SK-N-SH (cell line): ENCODE measurements around the gene EXOC6B. TPM values are rescaled to one million over a fixed set of nuclear protein-coding genes. Genes with fewer than 3 reads are reported as not detected.
A peak's percentile ranks its signal among the peaks of the same experiment; 100 is the strongest.

Experiments used
- CTCF ChIA-PET: fragments of 300-600, 350-600 bp; formaldehyde crosslinking; extraction: SDS; loops from one replicate; lab custom pipeline; 2021; lab: Yijun Ruan, JAX
- POLR2A ChIA-PET: fragments of 350-600 bp; sonication (Branson Sonifier 250); formaldehyde crosslinking; extraction: SDS; loops from one replicate; lab custom pipeline; 2020; ENCODE audit warnings: antibody characterized with exemption, inconsistent platforms; lab: Yijun Ruan, JAX
- DNase-seq: peaks from one replicate; pipeline ENCODE4 v3.0.0; 2012
- H2AFZ ChIP-seq: fragments of 200-600 bp; sonication (generic); 2 replicates; pipeline ENCODE4 v1.8.1; 2016; ENCODE audit warnings: antibody characterized with exemption, mild to moderate bottlenecking, low read depth
- H3F3A ChIP-seq: fragments of 200-600 bp; sonication (generic); replicated peaks from 2 replicates; pipeline ENCODE3; 2016; ENCODE audit warnings: antibody characterized with exemption, mild to moderate bottlenecking; ENCODE audit not compliant: insufficient read depth
- H3K27ac ChIP-seq, 2 experiments: fragments of 200-500 bp in 1 of 2; fragments of 200-600 bp in 1 of 2; sonication (Bioruptor generic) in 1 of 2; sonication (generic), shearing (Covaris generic) in 1 of 2; 2 replicates each; pipeline versions ENCODE4 v1.5.1 to v1.6.1; 2014 to 2016; ENCODE audit warnings: low read depth in 2 of 2, inconsistent platforms in 1 of 2, low read length in 1 of 2, mild to moderate bottlenecking in 1 of 2, mixed read lengths in 1 of 2
- H3K27me3 ChIP-seq: fragments of 200-600 bp; sonication (generic), shearing (Covaris generic); 2 replicates; pipeline ENCODE4 v1.6.1; 2016; ENCODE audit warnings: mixed run types; ENCODE audit not compliant: insufficient read depth
- H3K36me3 ChIP-seq, 2 experiments: fragments of 200-500 bp in 1 of 2; fragments of 200-600 bp in 1 of 2; sonication (Bioruptor generic) in 1 of 2; sonication (generic) in 1 of 2; replicated peaks in 1 of 2; 2 replicates each; pipeline versions ENCODE3 to v1.5.1; 2014 to 2016; ENCODE audit warnings: low read length in 1 of 2, mild to moderate bottlenecking in 1 of 2; ENCODE audit not compliant: insufficient read depth in 2 of 2, control insufficient read depth in 1 of 2
- H3K4me1 ChIP-seq, 2 experiments: fragments of 200-500 bp in 1 of 2; fragments of 200-600 bp in 1 of 2; sonication (Bioruptor generic) in 1 of 2; sonication (generic), shearing (Covaris generic) in 1 of 2; 2 replicates each; pipeline versions ENCODE4 v1.5.1 to v1.6.1; 2014 to 2016; ENCODE audit warnings: low read depth in 1 of 2, low read length in 1 of 2, mixed run types in 1 of 2; ENCODE audit not compliant: insufficient read depth in 2 of 2, control insufficient read depth in 1 of 2
- H3K4me2 ChIP-seq: fragments of 200-600 bp; sonication (generic), shearing (Covaris generic); 2 replicates; pipeline ENCODE4 v1.6.1; 2017; ENCODE audit warnings: mixed run types
- H3K4me3 ChIP-seq, 2 experiments: fragments of 200-500 bp in 1 of 2; fragments of 200-600 bp in 1 of 2; sonication (Bioruptor generic) in 1 of 2; sonication (generic), shearing (Covaris generic) in 1 of 2; 2 replicates each; pipeline versions ENCODE4 v1.5.1 to v1.8.1; 2014 to 2016; ENCODE audit warnings: low read depth in 2 of 2, inconsistent platforms in 1 of 2, low read length in 1 of 2, mild to moderate bottlenecking in 1 of 2, mixed read lengths in 1 of 2, moderate library complexity in 1 of 2
- H3K79me2 ChIP-seq: fragments of 200-600 bp; sonication (generic); 2 replicates; pipeline ENCODE4 v1.8.1; 2017; ENCODE audit warnings: mild to moderate bottlenecking; ENCODE audit not compliant: insufficient read depth
- H3K9ac ChIP-seq: fragments of 200-600 bp; sonication (generic); 2 replicates; pipeline ENCODE4 v1.6.1; 2017; ENCODE audit warnings: mixed run types
- H3K9me2 ChIP-seq: fragments of 200-600 bp; sonication (generic); 2 replicates; pipeline ENCODE4 v1.6.1; 2017; ENCODE audit warnings: mixed run types
- H3K9me3 ChIP-seq: fragments of 200-600 bp; sonication (generic); 2 replicates; pipeline ENCODE4 v1.6.1; 2017; ENCODE audit warnings: mixed run types, mild to moderate bottlenecking, moderate library complexity
- H4K20me1 ChIP-seq: fragments of 200-600 bp; sonication (generic); 2 replicates; pipeline ENCODE4 v1.6.1; 2017; ENCODE audit warnings: mild to moderate bottlenecking, mixed run types; ENCODE audit not compliant: insufficient read depth
- CHD2 ChIP-seq: fragments of 150-350 bp; IDR thresholded peaks from 2 replicates; pipeline ENCODE4 v1.6.1; 2018; ENCODE audit warnings: low read length; ENCODE audit not compliant: partially characterized antibody
- CTCF ChIP-seq: fragments of 200-600 bp; sonication (generic); IDR thresholded peaks from 2 replicates; pipeline ENCODE4 v1.6.1; 2017; ENCODE audit warnings: antibody characterized with exemption, mild to moderate bottlenecking, moderate library complexity
- EP300 ChIP-seq, 2 experiments: IDR thresholded peaks; 2 replicates each; pipeline versions ENCODE4 v1.4.0 to v1.6.1; 2012; ENCODE audit warnings: borderline replicate concordance in 1 of 2, low read depth in 1 of 2, low read length in 1 of 2
- FOSL2 ChIP-seq: IDR thresholded peaks from 2 replicates; pipeline ENCODE4 v1.4.0; 2012; ENCODE audit warnings: low read depth, mild to moderate bottlenecking, moderate library complexity, borderline replicate concordance
- FOXJ3 ChIP-seq: sonication (generic); formaldehyde crosslinking; IDR thresholded peaks from 2 replicates; pipeline ENCODE4 v1.5.1; 2020; ENCODE audit warnings: mild to moderate bottlenecking, missing genetic modification reagents
- FOXM1 ChIP-seq: IDR thresholded peaks from 2 replicates; pipeline ENCODE4 v1.4.0; 2012; ENCODE audit warnings: low read depth, mild to moderate bottlenecking
- GABPA ChIP-seq: IDR thresholded peaks from 2 replicates; pipeline ENCODE4 v1.4.0; 2012; ENCODE audit warnings: low read depth, mild to moderate bottlenecking
- JUND ChIP-seq: IDR thresholded peaks from 2 replicates; pipeline ENCODE4 v1.4.0; 2012
- MEF2A ChIP-seq: IDR thresholded peaks from 2 replicates; pipeline ENCODE4 v1.4.0; 2012; ENCODE audit warnings: low read depth, borderline replicate concordance
- NFIC ChIP-seq: IDR thresholded peaks from 2 replicates; pipeline ENCODE4 v1.4.0; 2012; ENCODE audit warnings: borderline replicate concordance
- PBX3 ChIP-seq: IDR thresholded peaks from 2 replicates; pipeline ENCODE4; 2012
- POLR2AphosphoS5 ChIP-seq: IDR thresholded peaks from 2 replicates; pipeline ENCODE4 v1.6.1; 2012; ENCODE audit warnings: low read depth, low read length
- RCOR1 ChIP-seq: fragments of 150-350 bp; IDR thresholded peaks from 2 replicates; pipeline ENCODE4 v1.6.1; 2017; ENCODE audit warnings: antibody characterized with exemption, low read length
- RXRA ChIP-seq: IDR thresholded peaks from 2 replicates; pipeline ENCODE4 v1.4.0; 2012; ENCODE audit warnings: low read depth, mild to moderate bottlenecking, borderline replicate concordance
- SIN3A ChIP-seq: IDR thresholded peaks from 2 replicates; pipeline ENCODE4 v1.6.1; 2012; ENCODE audit warnings: low read depth, mild to moderate bottlenecking, low read length, moderate library complexity, borderline replicate concordance
- TCF12 ChIP-seq: IDR thresholded peaks from 2 replicates; pipeline ENCODE4 v1.4.0; 2012
- TEAD4 ChIP-seq: IDR thresholded peaks from 2 replicates; pipeline ENCODE4 v1.4.0; 2012; ENCODE audit warnings: mild to moderate bottlenecking, borderline replicate concordance; ENCODE audit not compliant: insufficient read depth
- USF1 ChIP-seq: IDR thresholded peaks from 2 replicates; pipeline ENCODE4 v1.4.0; 2012; ENCODE audit warnings: low read depth, borderline replicate concordance
- WGBS: methylation state at CpG from one replicate; pipeline ENCODE4 v1.1.6; 2017; ENCODE audit warnings: low lambda C conversion rate; 5-methylcytosine and 5-hydroxymethylcytosine counted together
- polyA plus RNA-seq, 3 experiments: library from polyadenylated mRNA; depleted of rRNA; stranded (reverse); fragments of >200 nt; gene quantifications; 2 replicates each; pipeline ENCODE4 v1.2.3, GENCODE V29; 2012

Gene EXOC6B
- polyA plus RNA-seq, 1 of the 3 experiments (the other 2 are of a cell fraction) = 7.4 TPM

- WGBS = 93% methylated on average over 3 of the region's 3 CpGs
- no peak for TF ChIP-seq CTCF
- TF ChIP-seq SIN3A = no peak
- TF ChIP-seq FOXM1 = no peak
- TF ChIP-seq GABPA = no peak
- no peak for TF ChIP-seq TEAD4
- no peak for TF ChIP-seq JUND
- TF ChIP-seq RCOR1 = no peak
- Histone ChIP-seq H3K4me2 (no peak overlapping the region), H3K27me3 (no peaks in the 10 kb centered on the region), H3K4me3 (no peak overlapping the region), H3K9me3 (no peaks in the 10 kb centered on the region), H3F3A (peaks cover 11% of the 10 kb centered on the region), H3K9me2 (no peaks in the 10 kb centered on the region), H2AFZ (no peak overlapping the region), H3K9ac (no peak overlapping the region), H3K79me2 (no peaks in the 10 kb centered on the region), H3K36me3 (no peaks in the 10 kb centered on the region), H3K27ac (no peak overlapping the region), H3K4me1 (peaks cover 0 to 3% of the 10 kb centered on the region in 2 experiments; a peak in 2 of 4 replicates), H4K20me1 (no peaks in the 10 kb centered on the region)
- CTCF ChIA-PET = interaction anchor here (1.2 to 1.6 kb wide), 3 partner anchors 21 to 393 kb away, joined by 3 to 5 read pairs (median 4); no protein-coding TSS in a partner anchor
- DNase-seq = no peak
- POLR2A ChIA-PET = no interaction called here
Observed at GRCh38 chr2:72543497-72544216, 282.2 kb downstream of the EXOC6B start.

- Histone ChIP-seq H3K9me3 (no peaks in the 10 kb centered on the region), H2AFZ (no peak overlapping the region), H3K9ac (peak overlapping the region; percentile 25), H3K9me2 (no peaks in the 10 kb centered on the region), H4K20me1 (no peaks in the 10 kb centered on the region), H3K79me2 (no peaks in the 10 kb centered on the region), H3K27me3 (no peaks in the 10 kb centered on the region), H3F3A (peaks cover 28% of the 10 kb centered on the region), H3K4me3 (0 out of 4 replicates have a peak overlapping the region, but pooled peaks of 1 of the 2 experiments have one; percentile 28), H3K4me1 (peaks cover 0 to 17% of the 10 kb centered on the region in 2 experiments; a peak in 2 of 4 replicates), H3K36me3 (no peaks in the 10 kb centered on the region), H3K27ac (peak overlapping the region in 1 of 2 experiments; percentile 87; a peak in 3 of 4 replicates), H3K4me2 (peak overlapping the region; percentile 64)
- WGBS = 14% methylated on average over 2 of the region's 2 CpGs
- POLR2A ChIA-PET = no interaction called here
- CTCF ChIA-PET = interaction anchor here (0.9 kb wide), 1 partner anchor 646 kb away, joined by 3 read pairs; no protein-coding TSS in a partner anchor
- peak; percentile 55; the same call in 1 of the 2 replicates for TF ChIP-seq FOXM1
- peak; percentile 58; the same call in 1 of the 2 replicates for TF ChIP-seq MEF2A
- TF ChIP-seq PBX3 = peak; percentile 91
- TF ChIP-seq FOSL2 = peak; percentile 58; the same call in 1 of the 2 replicates
- TF ChIP-seq CHD2 = no peak
- TF ChIP-seq FOXJ3 = no peak
- peak; percentile 25 to 88; a peak in 3 of 4 replicates for TF ChIP-seq EP300 (IDR thresholded peaks at IDR 0.05; ENCODE audit: borderline replicate concordance in 1 of 2, low read depth in 1 of 2, low read length in 1 of 2)
- peak; percentile 98 for TF ChIP-seq TCF12
- TF ChIP-seq JUND = peak; percentile 80
- TF ChIP-seq USF1 = no peak
- peak; percentile 90 for TF ChIP-seq TEAD4
- peak; percentile 26; the same call in 1 of the 2 replicates for TF ChIP-seq POLR2AphosphoS5
- TF ChIP-seq RXRA = peak; percentile 85
- peak; percentile 54; the same call in 1 of the 2 replicates for TF ChIP-seq NFIC
- no peak for DNase-seq
Observed at GRCh38 chr2:72539071-72539552, 286.7 kb downstream of the EXOC6B start.
